Activated naive CD4-positive, alpha-beta T cell treated with anti-CD3 and anti-CD28 coated beads, Interleukin-2, amount 10 ng/mL, durations not matched to agents 7 days and 5 days (primary cell): ENCODE results near the gene SCGN.

Experiments used
- CTCF ChIA-PET: fragments of 350-600 bp; sonication (Branson Sonifier 250); formaldehyde crosslinking; loops from one replicate; lab custom pipeline; 2021; ENCODE audit warnings: antibody characterized with exemption; lab: Charles Lee
- DNase-seq: peaks from one replicate; pipeline ENCODE4 v3.0.0-alpha.2; 2020
- H3K27ac Mint-ChIP-seq: one replicate; pipeline ENCODE4 v1.8.0; 2021; ENCODE audit warnings: mild to moderate bottlenecking, moderate library complexity, mixed read lengths
- H3K27me3 Mint-ChIP-seq: one replicate; pipeline ENCODE4 v1.8.0; 2021; ENCODE audit warnings: mild to moderate bottlenecking, mixed read lengths
- H3K36me3 Mint-ChIP-seq: one replicate; pipeline ENCODE4 v1.8.0; 2021; ENCODE audit warnings: mixed read lengths
- H3K4me1 Mint-ChIP-seq: one replicate; pipeline ENCODE4 v1.8.0; 2021; ENCODE audit warnings: mixed read lengths
- H3K4me3 Mint-ChIP-seq: one replicate; pipeline ENCODE4 v1.8.0; 2021; ENCODE audit warnings: mild to moderate bottlenecking, moderate library complexity, mixed read lengths
- H3K9me3 Mint-ChIP-seq: one replicate; pipeline ENCODE4 v1.8.0; 2021; ENCODE audit warnings: mixed read lengths

Gene SCGN

DNA sequence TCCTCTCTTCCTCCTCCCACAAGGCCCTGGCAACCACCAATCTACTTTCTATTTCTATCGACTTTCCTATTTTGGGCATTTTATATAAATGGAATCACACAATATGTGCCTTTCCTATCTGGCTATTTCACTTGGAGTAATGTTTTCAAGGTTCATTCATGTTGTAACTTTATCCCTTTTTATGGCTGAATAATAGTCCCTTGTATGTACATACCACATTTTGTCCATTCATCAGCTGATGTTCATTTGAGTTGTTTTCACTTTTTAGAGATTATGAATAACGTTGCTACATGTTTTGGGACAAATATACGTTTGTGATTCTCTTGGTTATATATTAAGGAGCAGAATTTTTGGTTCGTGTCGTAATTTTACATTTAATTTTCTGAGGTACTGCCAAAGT, 33.9 kb downstream of the SCGN start:
- no peak overlapping the region for H3K27ac Mint-ChIP-seq
- DNase-seq, result no peak
- peaks cover 20% of the 10 kb centered on the region for H3K27me3 Mint-ChIP-seq
- no peak overlapping the region for H3K4me3 Mint-ChIP-seq
- CTCF ChIA-PET, result no interaction called here
- no peaks in the 10 kb centered on the region for H3K4me1 Mint-ChIP-seq
- no peaks in the 10 kb centered on the region for H3K9me3 Mint-ChIP-seq
- no peaks in the 10 kb centered on the region for H3K36me3 Mint-ChIP-seq

DNA sequence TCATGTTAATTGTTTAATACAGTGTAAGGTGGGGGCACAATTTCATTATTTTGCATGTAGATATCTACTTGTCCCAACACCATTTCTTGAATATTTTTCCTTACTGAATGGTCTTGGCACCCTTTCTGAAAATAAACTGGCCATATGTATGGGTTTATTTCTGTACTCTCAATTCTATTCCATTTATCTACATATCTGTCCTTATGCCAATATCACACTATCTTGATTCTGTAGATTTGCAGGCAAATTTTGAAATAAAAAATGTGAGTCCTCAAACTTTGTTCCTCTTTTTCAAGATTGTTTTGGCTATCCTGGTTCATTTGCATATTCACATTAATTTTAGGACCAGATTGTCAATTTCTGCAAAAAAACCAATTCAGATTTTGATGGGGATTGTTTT, 34.8 kb downstream of the SCGN start:
- CTCF ChIA-PET, result no interaction called here
- Mint-ChIP-seq H3K36me3 (no peaks in the 10 kb centered on the region), H3K4me3 (no peak overlapping the region), H3K4me1 (no peaks in the 10 kb centered on the region), H3K27me3 (peaks cover 20% of the 10 kb centered on the region), H3K27ac (no peak overlapping the region), H3K9me3 (no peaks in the 10 kb centered on the region)
- DNase-seq, result no peak

GRCh38 chr6:25689966-25690365, 38.0 kb downstream of the SCGN start:
- peaks cover 17% of the 10 kb centered on the region for H3K27me3 Mint-ChIP-seq

DNA sequence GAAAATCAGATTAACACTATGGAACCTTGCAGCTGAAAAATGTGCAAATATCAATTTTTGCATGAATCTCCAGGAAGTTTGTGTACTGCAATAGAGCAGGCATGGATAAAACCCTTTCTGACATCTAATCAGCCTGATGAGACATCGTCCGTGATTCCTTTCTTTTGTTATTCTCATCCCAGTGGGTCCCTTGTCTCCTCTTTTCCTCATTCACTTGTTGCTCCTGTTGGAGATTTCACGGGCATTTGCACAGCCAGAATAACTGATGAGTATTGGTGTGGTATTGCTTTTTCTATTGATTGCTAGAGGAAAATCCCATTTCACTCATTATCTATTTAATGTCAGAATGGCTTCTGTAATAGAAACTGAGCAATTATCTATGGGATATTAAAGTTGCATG, 39.9 kb downstream of the SCGN start:
- DNase-seq, result no peak
- Mint-ChIP-seq H3K4me1 (no peaks in the 10 kb centered on the region), H3K36me3 (no peaks in the 10 kb centered on the region), H3K9me3 (no peaks in the 10 kb centered on the region), H3K27ac (no peak overlapping the region), H3K4me3 (no peak overlapping the region), H3K27me3 (peaks cover 17% of the 10 kb centered on the region)
- CTCF ChIA-PET, result no interaction called here

More at GRCh38 chr6:25689966-25690365, 38.0 kb downstream of the SCGN start:
- Mint-ChIP-seq H3K27ac (no peak overlapping the region), H3K9me3 (no peaks in the 10 kb centered on the region), H3K36me3 (no peaks in the 10 kb centered on the region), H3K4me1 (no peaks in the 10 kb centered on the region), H3K4me3 (no peak overlapping the region)
- CTCF ChIA-PET, result no interaction called here
- no peak for DNase-seq

GRCh38 chr6:25692472-25692871, 40.5 kb downstream of the SCGN start:
- Mint-ChIP-seq H3K27me3 (peaks cover 17% of the 10 kb centered on the region), H3K36me3 (no peaks in the 10 kb centered on the region)
- CTCF ChIA-PET, result no interaction called here

DNA sequence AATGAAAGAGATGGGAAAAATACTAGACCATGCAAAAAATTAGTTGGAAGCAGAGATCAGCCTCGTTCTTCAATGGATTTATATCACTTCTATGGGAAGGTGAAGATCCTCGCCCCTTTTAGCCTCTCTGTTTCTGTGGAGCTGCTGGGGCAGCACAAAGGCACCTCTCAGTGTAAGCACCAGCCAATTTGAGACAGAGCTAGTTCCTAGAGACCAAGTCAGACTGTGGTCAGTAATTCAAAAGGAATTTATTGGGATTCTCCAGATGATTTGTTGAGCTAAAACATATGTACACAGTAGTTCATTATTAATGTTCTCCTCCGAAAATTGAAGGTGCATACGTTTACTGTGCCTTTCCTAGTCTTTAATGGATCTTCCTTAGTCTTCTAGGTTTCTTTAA, 42.4 kb downstream of the SCGN start:
- Mint-ChIP-seq H3K27me3 (peaks cover 17% of the 10 kb centered on the region), H3K27ac (no peak overlapping the region), H3K9me3 (no peaks in the 10 kb centered on the region), H3K4me1 (no peaks in the 10 kb centered on the region), H3K4me3 (no peak overlapping the region), H3K36me3 (no peaks in the 10 kb centered on the region)
- no peak for DNase-seq
- CTCF ChIA-PET, result no interaction called here

More at GRCh38 chr6:25692472-25692871, 40.5 kb downstream of the SCGN start:
- Mint-ChIP-seq H3K4me1 (no peaks in the 10 kb centered on the region), H3K9me3 (no peaks in the 10 kb centered on the region), H3K4me3 (no peak overlapping the region), H3K27ac (no peak overlapping the region)
- DNase-seq, result no peak

- Mint-ChIP-seq H3K27ac (no peak overlapping the region), H3K36me3 (no peaks in the 10 kb centered on the region)
- CTCF ChIA-PET, result no interaction called here
Measured at GRCh38 chr6:25695671-25696070, 43.7 kb downstream of the SCGN start.

DNA sequence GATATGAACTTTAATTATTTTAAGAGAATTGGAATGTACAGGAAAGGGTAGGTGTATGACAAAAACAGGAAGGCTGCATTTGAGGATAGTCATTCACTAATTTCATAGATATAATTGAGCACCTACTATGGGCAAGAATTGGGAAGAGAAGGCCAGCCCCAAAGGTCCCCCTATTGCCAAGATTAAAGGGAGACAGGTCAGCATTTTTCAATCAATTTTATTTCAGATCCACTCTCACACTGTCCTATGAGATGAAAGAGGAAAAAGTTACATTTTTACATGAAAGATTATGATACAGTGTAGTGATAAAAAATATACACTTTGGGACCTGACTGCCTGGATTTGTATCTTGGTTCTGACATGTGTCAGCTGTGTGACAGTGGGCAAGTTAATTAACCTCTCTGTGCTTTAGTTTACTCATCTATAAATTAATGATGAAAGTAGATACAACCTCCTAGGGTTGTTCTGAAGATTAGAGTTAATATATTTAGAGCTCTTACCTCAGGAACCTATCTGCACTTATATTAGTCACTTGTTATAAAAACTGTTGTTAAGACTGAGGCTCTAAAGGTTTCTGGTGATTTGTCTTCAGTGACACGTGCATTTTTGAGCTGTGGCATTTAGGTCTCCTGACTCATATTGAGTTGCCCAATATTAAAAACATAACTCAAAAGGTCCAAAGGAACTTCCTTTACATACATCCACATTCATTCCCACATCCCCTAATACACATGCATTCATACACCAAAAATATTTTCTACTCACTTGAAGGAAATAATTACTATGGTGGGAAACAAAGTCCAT, 45.7 kb downstream of the SCGN start:
- H3K27me3 Mint-ChIP-seq, result peaks cover 4% of the 10 kb centered on the region
- no peak overlapping the region for H3K4me3 Mint-ChIP-seq
- H3K4me1 Mint-ChIP-seq, result no peaks in the 10 kb centered on the region
- no peaks in the 10 kb centered on the region for H3K9me3 Mint-ChIP-seq
- CTCF ChIA-PET, result no interaction called here
- DNase-seq, result no peak
- H3K36me3 Mint-ChIP-seq, result no peaks in the 10 kb centered on the region
- no peak overlapping the region for H3K27ac Mint-ChIP-seq

More at GRCh38 chr6:25695671-25696070, 43.7 kb downstream of the SCGN start:
- Mint-ChIP-seq H3K9me3 (no peaks in the 10 kb centered on the region), H3K4me1 (no peaks in the 10 kb centered on the region), H3K27me3 (peaks cover 9% of the 10 kb centered on the region), H3K4me3 (no peak overlapping the region)
- no peak for DNase-seq

- H3K36me3 Mint-ChIP-seq, result no peaks in the 10 kb centered on the region
- H3K27ac Mint-ChIP-seq, result no peak overlapping the region
- CTCF ChIA-PET, result no interaction called here
- H3K4me1 Mint-ChIP-seq, result no peaks in the 10 kb centered on the region
- no peaks in the 10 kb centered on the region for H3K9me3 Mint-ChIP-seq
- peaks cover 4% of the 10 kb centered on the region for H3K27me3 Mint-ChIP-seq
- DNase-seq, result no peak
- H3K4me3 Mint-ChIP-seq, result no peak overlapping the region
Measured at GRCh38 chr6:25698631-25699030, 46.6 kb downstream of the SCGN start.

- Mint-ChIP-seq H3K9me3 (no peaks in the 10 kb centered on the region), H3K36me3 (no peaks in the 10 kb centered on the region), H3K27me3 (peaks cover 8% of the 10 kb centered on the region), H3K27ac (no peak overlapping the region), H3K4me1 (no peaks in the 10 kb centered on the region), H3K4me3 (no peak overlapping the region)
- CTCF ChIA-PET, result no interaction called here
- DNase-seq, result no peak
Measured at GRCh38 chr6:25699649-25700048, 47.6 kb downstream of the SCGN start.

DNA sequence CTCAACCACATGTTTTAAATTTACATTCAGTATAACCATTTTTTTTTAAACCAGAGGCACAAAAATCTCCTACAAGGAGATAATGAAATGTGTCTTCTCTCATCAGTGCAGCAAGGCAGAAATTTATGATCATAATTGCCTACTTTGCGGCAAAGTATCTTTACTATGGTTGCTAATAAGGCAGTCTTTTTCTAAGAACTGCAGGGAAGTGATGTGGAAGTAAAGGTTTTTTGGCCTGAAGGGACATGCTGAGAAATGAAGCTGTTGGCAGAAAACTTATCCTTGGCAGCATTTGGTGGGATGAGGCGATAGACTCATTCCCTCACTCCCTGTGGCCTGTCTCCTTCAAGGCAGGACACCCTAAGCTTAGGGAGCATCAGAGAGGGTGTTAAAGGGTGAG, 48.7 kb downstream of the SCGN start:
- Mint-ChIP-seq H3K9me3 (no peaks in the 10 kb centered on the region), H3K4me3 (no peak overlapping the region), H3K36me3 (no peaks in the 10 kb centered on the region), H3K4me1 (no peaks in the 10 kb centered on the region), H3K27ac (no peak overlapping the region), H3K27me3 (peaks cover 11% of the 10 kb centered on the region)
- DNase-seq, result no peak
- CTCF ChIA-PET, result no interaction called here

- Mint-ChIP-seq H3K27me3 (peaks cover 20% of the 10 kb centered on the region), H3K4me3 (no peak overlapping the region), H3K36me3 (no peaks in the 10 kb centered on the region), H3K4me1 (no peaks in the 10 kb centered on the region), H3K27ac (no peak overlapping the region), H3K9me3 (no peaks in the 10 kb centered on the region)
- DNase-seq, result no peak
- CTCF ChIA-PET, result no interaction called here
Measured at GRCh38 chr6:25701807-25702206, 49.8 kb downstream of the SCGN start.

- CTCF ChIA-PET, result no interaction called here
- no peaks in the 10 kb centered on the region for H3K9me3 Mint-ChIP-seq
- H3K36me3 Mint-ChIP-seq, result no peaks in the 10 kb centered on the region
- H3K4me3 Mint-ChIP-seq, result no peak overlapping the region
- H3K27me3 Mint-ChIP-seq, result peaks cover 24% of the 10 kb centered on the region
- DNase-seq, result no peak
- H3K27ac Mint-ChIP-seq, result no peak overlapping the region
- H3K4me1 Mint-ChIP-seq, result no peaks in the 10 kb centered on the region
Measured at GRCh38 chr6:25703005-25703404, 51.0 kb downstream of the SCGN start.

GRCh38 chr6:25704001-25704400, 52.0 kb downstream of the SCGN start:
- no peak overlapping the region for H3K27ac Mint-ChIP-seq
- CTCF ChIA-PET, result interaction anchor here (1.1 to 1.7 kb wide), 3 partner anchors 8 to 16 kb away, joined by 3 to 4 read pairs (median 3); no protein-coding TSS in a partner anchor
- DNase-seq, result no peak
- H3K9me3 Mint-ChIP-seq, result no peaks in the 10 kb centered on the region
- no peak overlapping the region for H3K4me3 Mint-ChIP-seq
- no peaks in the 10 kb centered on the region for H3K36me3 Mint-ChIP-seq
- H3K27me3 Mint-ChIP-seq, result peaks cover 24% of the 10 kb centered on the region
- H3K4me1 Mint-ChIP-seq, result no peaks in the 10 kb centered on the region

DNA sequence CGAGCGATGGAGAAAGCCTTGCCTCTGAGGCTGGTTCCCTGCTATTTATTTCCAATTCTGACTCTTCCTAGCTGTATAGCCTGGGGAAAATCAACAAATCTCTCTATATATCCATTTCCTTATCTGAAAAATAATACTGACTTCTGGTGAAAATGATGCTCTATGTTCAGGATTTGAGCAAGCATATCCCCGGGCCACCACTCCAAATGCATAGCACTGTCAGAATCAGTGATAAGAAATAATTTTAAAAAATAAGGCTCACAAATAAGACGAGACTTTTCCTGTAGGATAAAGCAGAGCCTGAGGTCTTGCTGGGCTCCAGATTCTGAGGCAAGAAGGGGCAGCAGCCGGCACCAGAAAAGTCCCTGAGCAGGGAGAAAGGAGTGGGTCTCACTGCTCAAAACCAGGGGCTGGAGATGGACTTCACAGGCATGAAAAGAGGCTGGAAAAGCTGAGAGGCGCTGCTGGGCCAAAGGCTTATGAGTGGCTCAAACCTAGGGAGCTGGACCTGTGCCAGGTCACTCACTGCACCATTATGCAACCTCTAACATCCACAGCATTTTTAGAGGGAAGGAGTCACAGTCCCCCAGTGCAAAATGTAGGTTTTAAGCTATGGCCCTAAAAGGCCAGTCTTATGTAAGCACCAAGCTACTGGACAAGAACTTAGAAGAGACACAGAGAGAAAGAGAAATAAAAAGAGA, 54.4 kb downstream of the SCGN start:
- no peaks in the 10 kb centered on the region for H3K9me3 Mint-ChIP-seq
- H3K27me3 Mint-ChIP-seq, result peaks cover 24% of the 10 kb centered on the region
- no peaks in the 10 kb centered on the region for H3K4me1 Mint-ChIP-seq
- no peak overlapping the region for H3K4me3 Mint-ChIP-seq
- no peak overlapping the region for H3K27ac Mint-ChIP-seq
- H3K36me3 Mint-ChIP-seq, result no peaks in the 10 kb centered on the region
- DNase-seq, result no peak
- CTCF ChIA-PET, result no interaction called here
